GM23338 (cell line): ENCODE results near the gene WDR53. TPM values are rescaled to one million over a fixed set of nuclear protein-coding genes. Genes with fewer than 3 reads are reported as not detected.
A peak's percentile ranks its signal among the peaks of the same experiment; 100 is the strongest.

ENCODE experiments used
- ATAC-seq: fragments of 200-7000 bp; cut with Tn5 transposase; 3 replicates; pipeline ENCODE4 v1.9.1; 2020
- DNase-seq: peaks from one replicate; pipeline ENCODE4 v3.0.0-alpha.2; 2015; ENCODE audit warnings: low spot score
- H2AFZ ChIP-seq: fragments of 200-600 bp; sonication (generic); 2 replicates; pipeline ENCODE4 v1.8.0; 2016; ENCODE audit warnings: antibody characterized with exemption, mild to moderate bottlenecking, moderate library complexity
- H3F3A ChIP-seq: fragments of 200-600 bp; sonication (generic); replicated peaks from 2 replicates; pipeline ENCODE4 v1.8.0; 2017; ENCODE audit warnings: antibody characterized with exemption, mixed run types, low read depth
- H3K27ac ChIP-seq: fragments of 200-600 bp; sonication (generic); 2 replicates; pipeline ENCODE4 v1.6.1; 2016; ENCODE audit warnings: low read depth
- H3K27me3 ChIP-seq: fragments of 200-600 bp; sonication (generic); 2 replicates; pipeline ENCODE4 v1.8.0; 2016; ENCODE audit warnings: mild to moderate bottlenecking, mixed run types, moderate library complexity; ENCODE audit not compliant: insufficient read depth
- H3K36me3 ChIP-seq: fragments of 200-600 bp; sonication (generic); 2 replicates; pipeline ENCODE4 v1.8.0; 2016; ENCODE audit warnings: mild to moderate bottlenecking; ENCODE audit not compliant: insufficient read depth
- H3K4me1 ChIP-seq: fragments of 200-600 bp; sonication (generic); 2 replicates; pipeline ENCODE4 v1.8.0; 2016; ENCODE audit warnings: mild to moderate bottlenecking, moderate library complexity; ENCODE audit not compliant: insufficient read depth
- H3K4me2 ChIP-seq: fragments of 200-600 bp; sonication (generic); 2 replicates; pipeline ENCODE4 v1.7.1; 2017; ENCODE audit warnings: mixed run types
- H3K4me3 ChIP-seq: fragments of 200-600 bp; sonication (generic); 2 replicates; pipeline ENCODE4 v1.6.1; 2016; ENCODE audit warnings: mixed run types
- H3K79me2 ChIP-seq: fragments of 200-600 bp; sonication (generic); replicated peaks from 2 replicates; pipeline ENCODE4 v1.8.0; 2017; ENCODE audit warnings: mild to moderate bottlenecking; ENCODE audit not compliant: insufficient read depth
- H3K9me2 ChIP-seq: fragments of 200-600 bp; sonication (generic); 2 replicates; pipeline ENCODE4 v1.8.0; 2017; ENCODE audit not compliant: insufficient read depth
- H4K20me1 ChIP-seq: fragments of 200-600 bp; sonication (generic); replicated peaks from 2 replicates; pipeline ENCODE4 v1.8.0; 2017; ENCODE audit warnings: mild to moderate bottlenecking; ENCODE audit not compliant: insufficient read depth
- H3K27ac Mint-ChIP-seq: 2 replicates; pipeline ENCODE4 v1.8.0; 2020; ENCODE audit warnings: inconsistent platforms, mild to moderate bottlenecking, moderate library complexity, mixed read lengths
- H3K27me3 Mint-ChIP-seq: 3 replicates; pipeline ENCODE4 v1.8.0; 2022; ENCODE audit warnings: low read depth, mild to moderate bottlenecking, moderate library complexity, mixed read lengths, inconsistent platforms; ENCODE audit not compliant: insufficient read depth, poor library complexity
- H3K36me3 Mint-ChIP-seq: 3 replicates; pipeline ENCODE4 v1.8.0; 2021; ENCODE audit warnings: low read depth, mild to moderate bottlenecking, inconsistent platforms, moderate library complexity, mixed read lengths
- H3K4me1 Mint-ChIP-seq: 3 replicates; pipeline ENCODE4 v1.8.0; 2020; ENCODE audit warnings: mild to moderate bottlenecking, inconsistent platforms, mixed read lengths
- H3K4me3 Mint-ChIP-seq: 3 replicates; pipeline ENCODE4 v1.8.0; 2021; ENCODE audit warnings: moderate library complexity, mild to moderate bottlenecking, inconsistent platforms, mixed read lengths
- H3K9me3 Mint-ChIP-seq: 3 replicates; pipeline ENCODE4 v1.8.0; 2020; ENCODE audit warnings: moderate library complexity, mild to moderate bottlenecking, inconsistent platforms, mixed read lengths
- CREB1 ChIP-seq: fragments of 250-450 bp; sonication (Bioruptor Pico); IDR thresholded peaks from 2 replicates; pipeline ENCODE4 v1.5.0; 2020; ENCODE audit warnings: low read depth, mild to moderate bottlenecking, moderate library complexity
- CTCF ChIP-seq, 2 experiments: fragments of 200-600 bp in 1 of 2; sonication (generic) in 1 of 2; conservative IDR thresholded peaks; 2 replicates each; pipeline versions ENCODE4 v1.5.1 to v1.6.1; 2016 to 2017; ENCODE audit warnings: antibody characterized with exemption in 2 of 2, low read depth in 2 of 2, mild to moderate bottlenecking in 2 of 2, moderate library complexity in 1 of 2
- EZH2 ChIP-seq: fragments of 200-600 bp; sonication (generic); IDR thresholded peaks from one replicate; pipeline ENCODE4 v1.8.0; 2017; ENCODE audit warnings: antibody characterized with exemption, mild to moderate bottlenecking, low read depth; ENCODE audit not compliant: unreplicated experiment
- EZH2phosphoT487 ChIP-seq: fragments of 200-600 bp; sonication (generic); IDR thresholded peaks from one replicate; pipeline ENCODE4 v1.8.1; 2018; ENCODE audit warnings: antibody characterized with exemption; ENCODE audit not compliant: unreplicated experiment
- JUNB ChIP-seq: IDR thresholded peaks from one replicate; pipeline ENCODE4 v1.6.1; 2016; ENCODE audit warnings: antibody characterized with exemption; ENCODE audit not compliant: unreplicated experiment
- NANOG ChIP-seq: IDR thresholded peaks from 2 replicates; pipeline ENCODE4 v1.6.1; 2016; ENCODE audit warnings: antibody characterized with exemption, borderline replicate concordance
- POLR2AphosphoS5 ChIP-seq: IDR thresholded peaks from 2 replicates; pipeline ENCODE4 v1.6.1; 2016; ENCODE audit warnings: antibody characterized with exemption, low read depth
- STAT1 ChIP-seq: IDR thresholded peaks from one replicate; pipeline ENCODE4 v1.6.1; 2016; ENCODE audit warnings: antibody characterized with exemption; ENCODE audit not compliant: unreplicated experiment
- ZNF114 ChIP-seq: fragments of 250-450 bp; sonication (Bioruptor Pico); IDR thresholded peaks from 2 replicates; pipeline ENCODE4 v1.5.0; 2020; ENCODE audit warnings: mild to moderate bottlenecking, moderate library complexity
- ZNF331 ChIP-seq: fragments of 250-450 bp; sonication (Bioruptor Pico); IDR thresholded peaks from 2 replicates; pipeline ENCODE4 v1.5.0; 2020; ENCODE audit warnings: low read depth, mild to moderate bottlenecking, moderate library complexity
- polyA plus RNA-seq: library from polyadenylated mRNA; unstranded; fragments of >200 nt; fragmentation: Nextera tagmentation; extraction: Ambion mirVana; gene quantifications from 2 replicates; pipeline ENCODE4 v1.2.1, GENCODE V29; 2016
- total RNA-seq: library from RNA; depleted of rRNA; stranded (reverse); fragments of >200 nt; shearing (Covaris generic); gene quantifications from 2 replicates; pipeline ENCODE4 v1.2.3, GENCODE V29; 2014
- TF ChIP-seq, protein P1 (sequence below): fragments of 250-450 bp; sonication (Bioruptor Pico); IDR thresholded peaks from 2 replicates; pipeline ENCODE4 v1.5.0; 2020; ENCODE audit warnings: mild to moderate bottlenecking, moderate library complexity
- TF ChIP-seq, protein P2 (sequence below): IDR thresholded peaks from 2 replicates; pipeline ENCODE4 v1.6.1; 2016; ENCODE audit warnings: antibody characterized with exemption
- TF ChIP-seq, protein P3 (sequence below): IDR thresholded peaks from one replicate; pipeline ENCODE4 v1.6.1; 2018; ENCODE audit warnings: antibody characterized with exemption; ENCODE audit not compliant: unreplicated experiment

The WDR53 gene
- total and polyA plus RNA-seq, 2 experiments from 2014 or later: 6.8 to 29.7 TPM

- ATAC-seq (no peak), DNase-seq (no peak)
- Histone ChIP-seq H3K4me2 (peak overlapping the region; percentile 46; the same call in 1 of the 2 replicates), H3K27ac (peak overlapping the region; percentile 88), H3K4me3 (no peak overlapping the region), H4K20me1 (peaks cover 7% of the 10 kb centered on the region), H3K79me2 (peaks cover 38% of the 10 kb centered on the region), H3K36me3 (no peaks in the 10 kb centered on the region), H2AFZ (peak overlapping the region; percentile 49; the same call in 1 of the 2 replicates), H3K4me1 (peaks cover 7% of the 10 kb centered on the region), H3K27me3 (no peaks in the 10 kb centered on the region), H3K9me2 (no peaks in the 10 kb centered on the region), H3F3A (peaks cover 15% of the 10 kb centered on the region)
- H3K4me1 Mint-ChIP-seq: peaks cover 12% of the 10 kb centered on the region; the same call in 2 of the 3 replicates
- peaks cover 8% of the 10 kb centered on the region for H3K27me3 Mint-ChIP-seq
- TF ChIP-seq, protein P1, sequence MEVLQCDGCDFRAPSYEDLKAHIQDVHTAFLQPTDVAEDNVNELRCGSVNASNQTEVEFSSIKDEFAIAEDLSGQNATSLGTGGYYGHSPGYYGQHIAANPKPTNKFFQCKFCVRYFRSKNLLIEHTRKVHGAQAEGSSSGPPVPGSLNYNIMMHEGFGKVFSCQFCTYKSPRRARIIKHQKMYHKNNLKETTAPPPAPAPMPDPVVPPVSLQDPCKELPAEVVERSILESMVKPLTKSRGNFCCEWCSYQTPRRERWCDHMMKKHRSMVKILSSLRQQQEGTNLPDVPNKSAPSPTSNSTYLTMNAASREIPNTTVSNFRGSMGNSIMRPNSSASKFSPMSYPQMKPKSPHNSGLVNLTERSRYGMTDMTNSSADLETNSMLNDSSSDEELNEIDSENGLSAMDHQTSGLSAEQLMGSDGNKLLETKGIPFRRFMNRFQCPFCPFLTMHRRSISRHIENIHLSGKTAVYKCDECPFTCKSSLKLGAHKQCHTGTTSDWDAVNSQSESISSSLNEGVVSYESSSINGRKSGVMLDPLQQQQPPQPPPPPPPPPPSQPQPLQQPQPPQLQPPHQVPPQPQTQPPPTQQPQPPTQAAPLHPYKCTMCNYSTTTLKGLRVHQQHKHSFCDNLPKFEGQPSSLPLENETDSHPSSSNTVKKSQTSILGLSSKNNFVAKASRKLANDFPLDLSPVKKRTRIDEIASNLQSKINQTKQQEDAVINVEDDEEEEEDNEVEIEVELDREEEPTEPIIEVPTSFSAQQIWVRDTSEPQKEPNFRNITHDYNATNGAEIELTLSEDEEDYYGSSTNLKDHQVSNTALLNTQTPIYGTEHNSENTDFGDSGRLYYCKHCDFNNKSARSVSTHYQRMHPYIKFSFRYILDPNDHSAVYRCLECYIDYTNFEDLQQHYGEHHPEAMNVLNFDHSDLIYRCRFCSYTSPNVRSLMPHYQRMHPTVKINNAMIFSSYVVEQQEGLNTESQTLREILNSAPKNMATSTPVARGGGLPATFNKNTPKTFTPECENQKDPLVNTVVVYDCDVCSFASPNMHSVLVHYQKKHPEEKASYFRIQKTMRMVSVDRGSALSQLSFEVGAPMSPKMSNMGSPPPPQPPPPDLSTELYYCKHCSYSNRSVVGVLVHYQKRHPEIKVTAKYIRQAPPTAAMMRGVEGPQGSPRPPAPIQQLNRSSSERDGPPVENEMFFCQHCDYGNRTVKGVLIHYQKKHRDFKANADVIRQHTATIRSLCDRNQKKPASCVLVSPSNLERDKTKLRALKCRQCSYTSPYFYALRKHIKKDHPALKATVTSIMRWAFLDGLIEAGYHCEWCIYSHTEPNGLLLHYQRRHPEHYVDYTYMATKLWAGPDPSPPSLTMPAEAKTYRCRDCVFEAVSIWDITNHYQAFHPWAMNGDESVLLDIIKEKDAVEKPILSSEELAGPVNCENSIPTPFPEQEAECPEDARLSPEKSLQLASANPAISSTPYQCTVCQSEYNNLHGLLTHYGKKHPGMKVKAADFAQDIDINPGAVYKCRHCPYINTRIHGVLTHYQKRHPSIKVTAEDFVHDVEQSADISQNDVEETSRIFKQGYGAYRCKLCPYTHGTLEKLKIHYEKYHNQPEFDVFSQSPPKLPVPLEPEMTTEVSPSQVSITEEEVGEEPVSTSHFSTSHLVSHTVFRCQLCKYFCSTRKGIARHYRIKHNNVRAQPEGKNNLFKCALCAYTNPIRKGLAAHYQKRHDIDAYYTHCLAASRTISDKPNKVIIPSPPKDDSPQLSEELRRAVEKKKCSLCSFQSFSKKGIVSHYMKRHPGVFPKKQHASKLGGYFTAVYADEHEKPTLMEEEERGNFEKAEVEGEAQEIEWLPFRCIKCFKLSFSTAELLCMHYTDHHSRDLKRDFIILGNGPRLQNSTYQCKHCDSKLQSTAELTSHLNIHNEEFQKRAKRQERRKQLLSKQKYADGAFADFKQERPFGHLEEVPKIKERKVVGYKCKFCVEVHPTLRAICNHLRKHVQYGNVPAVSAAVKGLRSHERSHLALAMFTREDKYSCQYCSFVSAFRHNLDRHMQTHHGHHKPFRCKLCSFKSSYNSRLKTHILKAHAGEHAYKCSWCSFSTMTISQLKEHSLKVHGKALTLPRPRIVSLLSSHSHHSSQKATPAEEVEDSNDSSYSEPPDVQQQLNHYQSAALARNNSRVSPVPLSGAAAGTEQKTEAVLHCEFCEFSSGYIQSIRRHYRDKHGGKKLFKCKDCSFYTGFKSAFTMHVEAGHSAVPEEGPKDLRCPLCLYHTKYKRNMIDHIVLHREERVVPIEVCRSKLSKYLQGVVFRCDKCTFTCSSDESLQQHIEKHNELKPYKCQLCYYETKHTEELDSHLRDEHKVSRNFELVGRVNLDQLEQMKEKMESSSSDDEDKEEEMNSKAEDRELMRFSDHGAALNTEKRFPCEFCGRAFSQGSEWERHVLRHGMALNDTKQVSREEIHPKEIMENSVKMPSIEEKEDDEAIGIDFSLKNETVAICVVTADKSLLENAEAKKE (CRISPR knock-in tag): no peak
- TF ChIP-seq ZNF331 (CRISPR knock-in tag): no peak
- no peak for TF ChIP-seq JUNB
- TF ChIP-seq STAT1: no peak
- no peak for TF ChIP-seq ZNF114 (CRISPR knock-in tag)
- TF ChIP-seq CREB1 (CRISPR knock-in tag): no peak
- TF ChIP-seq EZH2phosphoT487: no peak
- TF ChIP-seq, protein P2, sequence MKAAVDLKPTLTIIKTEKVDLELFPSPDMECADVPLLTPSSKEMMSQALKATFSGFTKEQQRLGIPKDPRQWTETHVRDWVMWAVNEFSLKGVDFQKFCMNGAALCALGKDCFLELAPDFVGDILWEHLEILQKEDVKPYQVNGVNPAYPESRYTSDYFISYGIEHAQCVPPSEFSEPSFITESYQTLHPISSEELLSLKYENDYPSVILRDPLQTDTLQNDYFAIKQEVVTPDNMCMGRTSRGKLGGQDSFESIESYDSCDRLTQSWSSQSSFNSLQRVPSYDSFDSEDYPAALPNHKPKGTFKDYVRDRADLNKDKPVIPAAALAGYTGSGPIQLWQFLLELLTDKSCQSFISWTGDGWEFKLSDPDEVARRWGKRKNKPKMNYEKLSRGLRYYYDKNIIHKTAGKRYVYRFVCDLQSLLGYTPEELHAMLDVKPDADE: no peak
- TF ChIP-seq CTCF (conservative IDR thresholded peaks at IDR 0.05; ENCODE audit: low read depth in 2 of 2): no peak
- TF ChIP-seq, protein P3, sequence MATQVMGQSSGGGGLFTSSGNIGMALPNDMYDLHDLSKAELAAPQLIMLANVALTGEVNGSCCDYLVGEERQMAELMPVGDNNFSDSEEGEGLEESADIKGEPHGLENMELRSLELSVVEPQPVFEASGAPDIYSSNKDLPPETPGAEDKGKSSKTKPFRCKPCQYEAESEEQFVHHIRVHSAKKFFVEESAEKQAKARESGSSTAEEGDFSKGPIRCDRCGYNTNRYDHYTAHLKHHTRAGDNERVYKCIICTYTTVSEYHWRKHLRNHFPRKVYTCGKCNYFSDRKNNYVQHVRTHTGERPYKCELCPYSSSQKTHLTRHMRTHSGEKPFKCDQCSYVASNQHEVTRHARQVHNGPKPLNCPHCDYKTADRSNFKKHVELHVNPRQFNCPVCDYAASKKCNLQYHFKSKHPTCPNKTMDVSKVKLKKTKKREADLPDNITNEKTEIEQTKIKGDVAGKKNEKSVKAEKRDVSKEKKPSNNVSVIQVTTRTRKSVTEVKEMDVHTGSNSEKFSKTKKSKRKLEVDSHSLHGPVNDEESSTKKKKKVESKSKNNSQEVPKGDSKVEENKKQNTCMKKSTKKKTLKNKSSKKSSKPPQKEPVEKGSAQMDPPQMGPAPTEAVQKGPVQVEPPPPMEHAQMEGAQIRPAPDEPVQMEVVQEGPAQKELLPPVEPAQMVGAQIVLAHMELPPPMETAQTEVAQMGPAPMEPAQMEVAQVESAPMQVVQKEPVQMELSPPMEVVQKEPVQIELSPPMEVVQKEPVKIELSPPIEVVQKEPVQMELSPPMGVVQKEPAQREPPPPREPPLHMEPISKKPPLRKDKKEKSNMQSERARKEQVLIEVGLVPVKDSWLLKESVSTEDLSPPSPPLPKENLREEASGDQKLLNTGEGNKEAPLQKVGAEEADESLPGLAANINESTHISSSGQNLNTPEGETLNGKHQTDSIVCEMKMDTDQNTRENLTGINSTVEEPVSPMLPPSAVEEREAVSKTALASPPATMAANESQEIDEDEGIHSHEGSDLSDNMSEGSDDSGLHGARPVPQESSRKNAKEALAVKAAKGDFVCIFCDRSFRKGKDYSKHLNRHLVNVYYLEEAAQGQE: no peak
- no peak for TF ChIP-seq NANOG
- no peak for TF ChIP-seq POLR2AphosphoS5
- TF ChIP-seq EZH2: no peak
- peaks cover 31% of the 10 kb centered on the region for H3K9me3 Mint-ChIP-seq
- no peak overlapping the region for H3K27ac Mint-ChIP-seq
- H3K4me3 Mint-ChIP-seq: peak overlapping the region; percentile 100; the same call in 2 of the 3 replicates
- H3K36me3 Mint-ChIP-seq: peaks cover 18% of the 10 kb centered on the region
These were observed 63.8 kb downstream of the WDR53 start for GRCh38 chr3:196504556-196504955.
